Activated gamma-delta T cell treated with anti-CD3 and anti-CD28 coated beads, Interleukin-2, amount 50 U/mL, for 16 hours (primary cell): ENCODE results near the gene HSDL1.
A peak's percentile ranks its signal among the peaks of the same experiment; 100 is the strongest.

Source experiments
- DNase-seq: peaks from one replicate; pipeline ENCODE4 v3.0.0-alpha.2; 2020; ENCODE audit warnings: low read depth

The HSDL1 gene

GRCh38 chr16:84107921-84108320 is 37.1 kb downstream of the HSDL1 start:
- DNase-seq: no peak

GRCh38 chr16:84105948-84106740 is 38.8 kb downstream of the HSDL1 start:
- no peak for DNase-seq

DNA sequence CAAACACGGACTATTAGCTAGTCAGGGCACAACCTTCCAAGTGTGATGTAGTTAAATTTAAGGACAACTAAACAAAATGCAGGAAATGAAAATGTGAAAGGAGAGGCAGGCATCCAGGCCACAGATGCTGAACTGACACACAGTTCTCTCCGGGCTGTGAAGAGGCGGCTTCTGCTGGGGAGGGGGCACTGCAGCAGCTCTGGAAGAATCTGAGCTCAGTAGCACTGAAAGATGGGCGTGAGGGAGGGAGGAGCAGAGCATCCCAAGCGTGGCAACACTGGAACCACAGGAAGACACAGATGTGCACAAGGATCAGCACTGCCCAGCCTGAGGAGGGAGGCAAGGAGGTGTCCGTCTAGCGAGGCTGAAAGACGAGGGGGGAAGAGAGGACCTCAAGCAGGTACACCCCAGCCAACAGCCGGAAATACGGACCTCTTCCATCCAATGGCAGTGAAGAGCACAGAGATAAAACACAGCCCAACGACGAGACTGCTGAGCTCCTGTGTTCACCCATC is 39.6 kb downstream of the HSDL1 start:
- no peak for DNase-seq

- no peak for DNase-seq
Observed at GRCh38 chr16:84104231-84104630, 40.7 kb downstream of the HSDL1 start.

DNA sequence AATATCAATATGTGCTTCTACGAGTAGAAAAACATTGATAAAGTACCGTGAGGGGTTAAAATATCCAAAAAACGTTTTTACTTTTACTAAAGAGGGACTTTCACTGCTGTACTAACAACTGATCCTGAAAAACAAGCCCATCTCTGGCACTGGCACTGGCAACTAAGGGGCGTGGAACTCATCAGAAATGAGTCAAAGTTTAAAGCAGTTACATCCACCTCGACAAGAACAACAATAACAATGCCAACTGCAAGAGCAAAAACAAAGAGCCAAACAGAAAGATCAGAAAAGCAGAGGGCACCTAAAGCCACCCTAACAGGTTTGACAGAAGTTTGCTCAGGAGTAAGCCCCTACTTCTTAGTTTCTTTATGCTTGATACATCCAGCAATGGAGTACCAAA is 41.3 kb downstream of the HSDL1 start:
- DNase-seq: no peak

DNA sequence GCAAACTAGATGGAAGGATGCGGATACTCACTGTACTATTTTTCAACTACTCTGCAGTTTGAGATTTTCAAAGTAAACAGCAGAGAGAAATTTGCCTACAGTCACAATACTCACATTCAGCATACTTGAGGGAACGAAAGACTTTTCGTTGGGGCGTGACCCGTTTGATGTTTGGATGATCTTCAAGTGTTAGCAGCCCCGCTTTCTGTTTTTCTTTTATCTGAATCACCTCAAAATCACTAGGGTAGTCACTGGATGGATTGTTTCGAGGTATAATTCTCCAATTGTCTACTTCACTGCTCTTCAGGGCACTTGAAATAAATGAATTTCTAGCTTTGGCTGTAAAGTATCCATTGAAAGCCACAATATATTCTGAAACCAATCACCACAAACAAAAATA is 46.0 kb downstream of the HSDL1 start:
- no peak for DNase-seq

GRCh38 chr16:84096447-84097005 is 48.5 kb downstream of the HSDL1 start:
- no peak for DNase-seq

DNA sequence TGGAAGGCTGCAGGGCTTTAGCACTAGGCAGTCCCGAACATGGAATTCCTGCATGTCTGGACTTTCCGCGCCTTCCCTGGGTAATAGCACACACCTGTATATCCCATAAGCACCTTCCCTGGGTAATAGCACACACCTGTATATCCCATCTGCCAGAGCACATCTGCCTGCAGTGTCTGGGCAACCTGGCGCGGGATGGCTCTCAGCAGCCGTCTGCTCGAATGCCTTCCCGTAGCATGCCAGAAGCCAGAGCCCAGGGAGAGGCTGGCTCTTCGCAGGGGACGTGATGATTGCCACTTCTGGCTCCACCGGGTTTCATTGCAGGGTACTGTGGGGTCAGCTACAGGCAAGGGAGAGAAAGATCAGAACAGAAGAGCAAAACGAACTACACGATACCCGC is 49.5 kb downstream of the HSDL1 start:
- no peak for DNase-seq

DNA sequence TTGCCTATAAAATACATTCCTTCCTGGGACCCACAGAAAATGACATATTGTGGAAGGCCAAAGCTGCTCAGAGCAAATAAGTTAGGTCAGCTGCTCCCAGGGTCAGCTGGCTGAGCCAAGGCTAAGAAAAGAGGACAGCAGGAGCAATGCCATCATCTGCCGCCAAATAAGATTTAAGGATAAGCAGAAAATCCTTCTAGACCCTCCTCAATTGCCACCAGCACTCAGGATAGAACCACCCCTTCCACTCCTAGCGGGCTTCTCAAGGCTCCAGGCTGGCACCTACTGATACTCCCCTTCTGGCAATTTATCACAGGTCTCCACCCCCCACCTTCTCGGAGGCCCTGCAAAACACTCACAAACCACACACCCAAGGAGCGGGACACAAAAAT is 51.1 kb downstream of the HSDL1 start:
- DNase-seq: no peak

- no peak for DNase-seq
Observed at GRCh38 chr16:84093120-84093878, 51.7 kb downstream of the HSDL1 start.

- DNase-seq: no peak
Observed at GRCh38 chr16:84091460-84091859, 53.5 kb downstream of the HSDL1 start.

DNA sequence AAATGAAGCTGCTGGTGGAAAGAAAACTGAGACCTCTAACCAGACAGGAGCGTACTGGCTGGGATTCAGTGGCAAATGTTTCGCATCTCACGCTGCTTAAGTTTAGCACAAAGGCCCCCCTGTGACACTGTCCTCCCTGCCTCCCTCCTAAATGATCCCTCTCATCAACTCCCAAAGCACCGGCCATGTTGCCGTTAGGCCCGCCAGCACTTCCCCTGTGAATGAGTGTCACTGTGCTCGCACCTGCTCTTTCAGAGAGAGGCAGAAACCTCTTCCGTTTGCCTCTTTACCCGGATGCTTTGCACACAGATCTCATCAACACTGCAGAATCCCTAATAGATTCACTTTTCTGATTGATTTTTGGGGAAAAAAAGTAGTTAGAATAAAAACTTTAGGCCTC is 54.8 kb downstream of the HSDL1 start:
- no peak for DNase-seq

DNA sequence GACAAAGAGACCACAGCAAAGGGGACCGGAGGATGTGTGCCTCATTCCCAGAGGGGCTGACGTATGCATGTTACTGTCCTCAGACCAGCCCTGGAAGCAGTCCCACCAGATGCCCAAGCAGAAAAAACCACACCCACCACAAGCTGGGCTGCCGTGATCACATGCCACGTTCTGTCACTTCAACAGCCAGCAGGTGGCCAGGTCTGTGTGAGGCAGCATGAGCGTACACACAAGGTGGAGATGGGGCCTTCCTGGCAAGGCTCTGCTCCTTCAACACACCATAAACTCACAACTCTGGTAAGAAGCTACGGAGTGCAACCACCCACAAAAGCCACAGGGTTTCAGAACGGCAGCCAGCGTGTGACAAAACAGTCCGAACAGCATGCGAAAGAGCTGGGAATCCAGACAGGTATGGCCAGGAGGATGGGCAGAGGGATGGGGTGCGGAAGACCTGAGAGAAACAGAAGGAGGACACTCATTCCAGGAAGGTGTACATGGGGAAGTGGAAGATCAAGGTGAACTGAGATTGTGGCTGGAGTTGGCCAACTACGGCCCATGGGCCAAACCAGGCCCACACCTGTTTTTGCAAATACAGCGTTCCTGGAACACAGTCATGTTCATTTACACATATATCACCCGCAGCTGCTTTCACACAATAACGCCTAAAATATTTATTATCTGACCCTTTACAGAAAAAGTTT is 56.1 kb downstream of the HSDL1 start:
- DNase-seq: peak; percentile 25

DNA sequence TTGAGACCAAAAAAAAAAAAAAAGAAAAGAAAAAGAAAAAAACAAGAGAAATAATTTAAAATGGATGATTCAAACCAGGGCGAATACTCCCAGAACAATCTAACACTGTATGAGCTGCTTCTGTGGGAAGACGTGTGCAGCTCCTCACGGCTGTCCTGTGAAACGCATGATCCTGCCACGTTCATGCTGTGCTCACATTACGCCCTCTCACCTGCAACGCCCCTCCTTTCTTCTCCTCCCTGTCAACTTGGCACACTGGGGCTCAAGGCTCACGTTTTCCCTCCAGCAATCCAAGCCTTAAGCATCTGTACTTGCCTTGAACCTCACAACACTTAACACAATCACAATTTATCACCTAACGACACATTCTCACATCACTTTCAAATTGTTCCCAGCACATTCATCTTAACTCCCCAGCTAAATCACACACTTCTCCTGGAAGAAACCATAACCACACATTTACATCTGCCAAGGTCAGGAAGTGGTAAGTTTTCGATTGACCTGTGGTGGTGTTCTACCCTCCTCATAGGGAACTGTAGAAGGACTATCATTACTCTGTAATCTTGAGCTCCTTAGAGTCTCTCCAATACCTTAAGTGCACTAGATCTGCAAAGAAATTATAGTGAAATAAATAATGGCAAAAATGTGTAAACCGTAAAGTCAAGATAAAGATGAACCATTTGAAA is 57.4 kb downstream of the HSDL1 start:
- DNase-seq: no peak

DNA sequence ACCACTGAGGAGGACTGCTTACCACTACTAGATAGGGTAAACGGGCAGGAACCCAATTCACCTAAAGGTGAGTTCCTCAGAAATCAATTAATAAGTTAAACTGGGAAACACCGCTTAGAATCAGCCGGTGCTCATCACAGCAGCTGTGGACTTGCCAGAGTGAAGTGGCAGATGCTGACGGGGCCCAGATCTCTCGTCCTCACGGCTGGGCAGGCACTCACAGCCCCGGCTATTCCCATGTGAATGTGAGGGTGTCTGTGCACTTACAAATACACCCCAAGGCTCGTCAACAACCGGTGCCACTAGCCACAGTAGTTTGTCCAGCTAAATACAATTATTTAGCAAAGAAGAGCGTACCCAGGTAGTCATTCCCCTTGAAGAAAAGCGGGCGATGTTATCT is 58.0 kb downstream of the HSDL1 start:
- DNase-seq: no peak

- DNase-seq: no peak
Observed at GRCh38 chr16:84086341-84086740, 58.6 kb downstream of the HSDL1 start.

DNA sequence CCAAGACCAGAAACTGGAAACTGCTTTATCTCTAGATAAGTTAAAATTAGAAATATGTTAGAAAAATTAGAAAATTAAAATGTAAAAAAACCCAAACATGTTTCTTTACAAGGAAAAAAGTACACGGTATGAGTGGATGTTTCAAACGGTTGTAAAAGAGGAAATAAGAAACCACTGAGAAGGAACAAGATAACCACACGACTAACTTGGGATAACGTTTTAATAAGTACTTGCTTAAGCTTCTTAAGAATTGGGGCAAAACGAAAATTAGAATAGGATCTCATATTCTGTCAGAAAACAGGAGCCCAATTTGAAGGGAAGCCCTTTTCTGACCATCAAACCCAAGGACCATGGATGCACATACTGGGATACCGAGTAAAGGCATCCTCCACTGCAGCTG is 59.2 kb downstream of the HSDL1 start:
- no peak for DNase-seq

- DNase-seq: no peak
Observed at GRCh38 chr16:84085271-84085667, 59.7 kb downstream of the HSDL1 start.

- peak; percentile 47 for DNase-seq
Observed at GRCh38 chr16:84084570-84085270, 60.3 kb downstream of the HSDL1 start.

- no peak for DNase-seq
Observed at GRCh38 chr16:84082835-84083569, 62.0 kb downstream of the HSDL1 start.
